Thyroid gland (tissue), 4 donors: ENCODE measurements around the gene ADGRD1.

Source experiments
- POLR2A ChIP-seq, 2 donors: fragments of 450-650 bp; IDR thresholded peaks; one replicate each; pipeline ENCODE4 v1.6.1; 2017; ENCODE audit warnings: antibody characterized with exemption in 2 of 2, mild to moderate bottlenecking in 2 of 2, moderate library complexity in 1 of 2
- TF ChIP-seq, protein P1 (sequence below), 6 experiments: fragments of 200-600 bp in 3 of 6; fragments of 450-650 bp in 3 of 6; sonication (generic) in 3 of 6; IDR thresholded peaks; one replicate each; pipeline ENCODE4 v1.5.1; 2016 to 2019; ENCODE audit warnings: antibody characterized with exemption in 6 of 6, mild to moderate bottlenecking in 2 of 6, inconsistent platforms in 1 of 6, moderate library complexity in 1 of 6

DNA sequence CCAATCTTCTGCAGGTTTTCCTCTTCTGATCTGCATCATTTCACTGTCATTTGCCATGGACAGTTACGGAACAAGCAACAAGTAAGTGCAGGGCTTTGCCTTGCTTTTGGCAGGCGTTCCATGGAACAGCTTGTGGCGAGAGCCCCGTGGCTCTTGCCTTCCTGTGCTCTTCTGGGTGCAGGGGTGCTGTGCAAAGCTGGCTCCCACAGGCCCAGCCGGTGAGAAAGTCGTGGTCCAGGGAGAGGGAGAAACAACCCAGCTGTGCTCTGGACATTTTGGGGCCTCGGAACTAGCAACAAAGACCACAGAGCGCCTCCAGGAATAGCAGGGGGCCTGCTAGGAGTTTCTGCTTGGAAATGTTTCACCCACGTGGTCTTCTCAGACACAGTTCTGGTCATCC lies 164.7 kb downstream of the ADGRD1 start:
- TF ChIP-seq, protein P1, sequence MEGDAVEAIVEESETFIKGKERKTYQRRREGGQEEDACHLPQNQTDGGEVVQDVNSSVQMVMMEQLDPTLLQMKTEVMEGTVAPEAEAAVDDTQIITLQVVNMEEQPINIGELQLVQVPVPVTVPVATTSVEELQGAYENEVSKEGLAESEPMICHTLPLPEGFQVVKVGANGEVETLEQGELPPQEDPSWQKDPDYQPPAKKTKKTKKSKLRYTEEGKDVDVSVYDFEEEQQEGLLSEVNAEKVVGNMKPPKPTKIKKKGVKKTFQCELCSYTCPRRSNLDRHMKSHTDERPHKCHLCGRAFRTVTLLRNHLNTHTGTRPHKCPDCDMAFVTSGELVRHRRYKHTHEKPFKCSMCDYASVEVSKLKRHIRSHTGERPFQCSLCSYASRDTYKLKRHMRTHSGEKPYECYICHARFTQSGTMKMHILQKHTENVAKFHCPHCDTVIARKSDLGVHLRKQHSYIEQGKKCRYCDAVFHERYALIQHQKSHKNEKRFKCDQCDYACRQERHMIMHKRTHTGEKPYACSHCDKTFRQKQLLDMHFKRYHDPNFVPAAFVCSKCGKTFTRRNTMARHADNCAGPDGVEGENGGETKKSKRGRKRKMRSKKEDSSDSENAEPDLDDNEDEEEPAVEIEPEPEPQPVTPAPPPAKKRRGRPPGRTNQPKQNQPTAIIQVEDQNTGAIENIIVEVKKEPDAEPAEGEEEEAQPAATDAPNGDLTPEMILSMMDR (IDR thresholded peaks at IDR 0.05), result no peak
- TF ChIP-seq POLR2A (IDR thresholded peaks at IDR 0.05), result no peak
